SU-DHL-6 (cell line): ENCODE measurements around the gene EMP3.

Source experiments
- CTCF ChIP-seq: fragments of 200-600 bp; sonication (generic); IDR thresholded peaks from one replicate; pipeline ENCODE4 v1.5.1; 2017; ENCODE audit warnings: antibody characterized with exemption, mild to moderate bottlenecking, low read length, moderate library complexity; ENCODE audit not compliant: insufficient read depth, poor library complexity, severe bottlenecking
- EZH2phosphoT487 ChIP-seq: fragments of 200-600 bp; sonication (generic), shearing (Covaris generic); conservative IDR thresholded peaks from 2 replicates; pipeline ENCODE4 v1.6.1; 2018; ENCODE audit warnings: mild to moderate bottlenecking, antibody characterized with exemption, low read length, moderate library complexity, mixed read lengths

- no peak for TF ChIP-seq CTCF
- TF ChIP-seq EZH2phosphoT487: no peak
These were observed 6.9 kb upstream of the EMP3 start for GRCh38 chr19:48318286-48318987.
